Mucosa of gallbladder (tissue), 1 donor: ENCODE data around the gene KIF6. TPM values are rescaled to one million over a fixed set of nuclear protein-coding genes. Genes with fewer than 3 reads are reported as not detected.
A peak's percentile ranks its signal among the peaks of the same experiment; 100 is the strongest.

Experiments
- DNase-seq: peaks from one replicate; pipeline ENCODE4 v3.0.0-alpha.2; 2020; ENCODE audit warnings: low spot score
- total RNA-seq: library from RNA; stranded (reverse); gene quantifications from one replicate; pipeline ENCODE4 v1.2.1, GENCODE V29; 2021
- donor health status: DM: no; HTN: no; CAD: no.

The KIF6 gene
- total RNA-seq, 1 donor from 2014 or later: 2.6 TPM

- no peak for DNase-seq
Measured at GRCh38 chr6:39320363-39320984, 404.7 kb downstream of the KIF6 start.

GRCh38 chr6:39319621-39320362 lies 405.4 kb downstream of the KIF6 start:
- DNase-seq: no peak

- no peak for DNase-seq
Measured at GRCh38 chr6:39317256-39317655, 408.0 kb downstream of the KIF6 start.

GRCh38 chr6:39314273-39314795 lies 410.9 kb downstream of the KIF6 start, which contains the start of gene KCNK17:
Gene KCNK17 (minus strand): TSS chr6:39314419. CDS start chr6:39314320, 99 bp downstream.
- DNase-seq: no peak

- no peak for DNase-seq
Measured at GRCh38 chr6:39313526-39314272, 411.5 kb downstream of the KIF6 start.

GRCh38 chr6:39312912-39313525 lies 412.2 kb downstream of the KIF6 start:
- DNase-seq: no peak

GRCh38 chr6:39310542-39310941 lies 414.7 kb downstream of the KIF6 start:
- no peak for DNase-seq

GRCh38 chr6:39309942-39310531 lies 415.2 kb downstream of the KIF6 start:
- peak; percentile 79 for DNase-seq

- no peak for DNase-seq
Measured at GRCh38 chr6:39307462-39307861, 417.7 kb downstream of the KIF6 start.

- no peak for DNase-seq
Measured at GRCh38 chr6:39304951-39305350, 420.3 kb downstream of the KIF6 start.

GRCh38 chr6:39303425-39304153 lies 421.6 kb downstream of the KIF6 start:
- DNase-seq: no peak

- DNase-seq: peak; percentile 89
Measured at GRCh38 chr6:39302669-39303424, 422.4 kb downstream of the KIF6 start.

GRCh38 chr6:39302011-39302410 lies 423.2 kb downstream of the KIF6 start:
- no peak for DNase-seq

GRCh38 chr6:39301606-39302005 lies 423.6 kb downstream of the KIF6 start:
- no peak for DNase-seq

GRCh38 chr6:39300739-39301138 lies 424.5 kb downstream of the KIF6 start:
- no peak for DNase-seq

GRCh38 chr6:39298061-39298460 lies 427.1 kb downstream of the KIF6 start:
- no peak for DNase-seq

GRCh38 chr6:39296745-39297640 lies 428.2 kb downstream of the KIF6 start:
- DNase-seq: no peak

GRCh38 chr6:39295611-39296011 lies 429.6 kb downstream of the KIF6 start:
- no peak for DNase-seq

GRCh38 chr6:39294899-39295298 lies 430.3 kb downstream of the KIF6 start:
- no peak for DNase-seq
